Smooth muscle cell of the brain vasculature (primary cell): ENCODE data around the gene DIP2C.
"Not testable (repeated sequence)": the region's sequence is repeated elsewhere in the genome, so short reads cannot be mapped to it uniquely, and the experiment has no call there.

ENCODE experiments used
- DNase-seq: peaks from one replicate; pipeline ENCODE4 v3.0.0-alpha.2; 2012; ENCODE audit warnings: low read depth, low spot score

The DIP2C gene

DNA sequence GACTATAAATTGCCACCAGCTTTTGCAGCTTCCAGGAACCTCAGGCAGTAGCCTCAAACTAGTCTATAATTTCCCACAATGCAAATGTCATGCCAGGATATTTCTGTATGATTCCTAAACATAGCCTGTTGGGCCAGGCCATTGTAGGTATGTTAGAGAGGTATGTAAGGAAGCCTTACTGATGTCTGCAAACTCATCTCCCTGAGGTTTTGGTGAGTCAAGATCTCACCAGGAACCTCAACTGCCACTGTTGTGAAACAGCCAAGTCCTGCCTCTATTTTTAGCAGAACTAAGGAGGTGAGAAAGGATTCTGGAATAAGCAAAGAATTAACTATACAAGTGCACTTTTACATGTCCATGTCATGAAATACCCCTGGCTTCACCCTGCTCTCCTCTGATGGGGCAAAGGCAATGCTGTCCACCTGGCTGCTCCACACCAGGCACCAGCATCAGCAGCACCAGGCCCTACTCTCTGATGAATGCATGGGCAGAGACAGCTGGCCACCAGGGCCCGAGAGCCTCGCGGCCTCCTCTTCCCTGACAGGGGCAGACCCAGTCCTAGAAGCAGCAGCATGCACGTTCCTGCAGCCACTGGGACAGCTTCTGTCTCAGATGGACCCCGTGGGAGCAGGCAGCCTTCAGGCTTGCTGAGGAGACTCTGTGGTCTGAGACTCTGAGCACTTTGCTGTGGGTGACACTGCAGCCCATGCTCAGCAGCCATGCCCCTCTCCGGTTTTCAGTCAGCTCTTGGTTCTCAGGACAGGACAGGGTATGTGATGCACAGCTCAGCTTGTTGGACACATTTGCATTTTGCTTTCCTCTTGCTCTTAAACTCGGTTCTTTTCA is 407.0 kb downstream of the DIP2C start:
- no peak for DNase-seq

DNA sequence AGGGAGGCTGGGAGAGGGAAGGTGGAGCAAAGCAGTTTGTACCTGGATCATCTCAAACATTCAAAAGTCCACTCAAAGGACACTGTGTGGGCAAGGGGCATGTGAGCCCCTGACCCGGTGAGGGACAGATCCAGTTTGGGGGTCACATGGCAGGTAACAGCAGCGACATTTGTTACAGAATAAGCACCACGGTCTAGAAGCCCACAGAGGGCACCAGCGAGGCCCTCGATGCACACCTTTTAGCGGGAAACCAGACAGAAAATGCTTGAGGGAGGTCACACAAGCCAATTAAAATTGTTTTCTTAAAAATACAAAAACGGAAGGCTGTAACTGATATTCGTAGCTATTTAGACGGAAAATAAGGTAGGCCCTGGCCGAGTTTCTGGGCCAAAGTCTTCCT is 409.8 kb downstream of the DIP2C start:
- DNase-seq: no peak

DNA sequence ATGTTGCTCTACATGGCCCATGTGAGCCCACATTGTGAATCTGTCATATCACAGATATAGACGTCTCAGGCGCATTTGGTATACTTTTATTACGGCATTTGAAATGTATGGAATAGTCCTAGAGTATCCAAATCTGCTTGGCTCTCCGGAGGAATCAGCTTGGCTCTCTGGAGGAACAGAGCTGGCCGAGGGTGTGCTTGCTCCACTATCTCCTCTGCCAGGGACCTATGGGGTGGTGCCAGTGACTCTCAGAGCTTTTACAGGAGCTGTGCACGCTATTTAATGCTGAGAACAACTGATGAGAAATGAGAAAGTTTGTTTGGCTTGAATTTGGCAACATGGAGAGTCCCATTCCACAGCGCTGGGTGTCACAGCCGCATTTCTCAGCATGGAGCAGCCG is 410.2 kb downstream of the DIP2C start:
- no peak for DNase-seq

DNA sequence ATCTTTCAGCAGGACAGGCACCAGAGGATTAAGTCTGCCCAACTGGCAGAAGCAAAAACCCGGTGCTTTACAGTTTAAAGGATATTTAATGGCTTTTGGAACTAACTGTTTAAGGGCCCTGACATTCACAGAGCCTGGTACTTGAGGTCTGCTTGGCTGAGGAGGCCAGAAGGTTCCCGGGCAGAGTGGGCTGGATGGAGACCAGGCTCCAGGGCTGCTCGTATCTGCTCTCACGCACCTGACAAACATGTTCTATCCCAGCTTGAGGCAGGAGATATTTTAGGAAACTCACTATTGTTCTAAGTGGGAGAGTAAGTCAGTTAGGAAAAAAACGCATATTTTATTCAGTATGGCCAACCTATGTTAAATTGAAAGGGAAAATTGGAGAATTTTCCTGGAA is 410.8 kb downstream of the DIP2C start:
- DNase-seq: no peak

DNA sequence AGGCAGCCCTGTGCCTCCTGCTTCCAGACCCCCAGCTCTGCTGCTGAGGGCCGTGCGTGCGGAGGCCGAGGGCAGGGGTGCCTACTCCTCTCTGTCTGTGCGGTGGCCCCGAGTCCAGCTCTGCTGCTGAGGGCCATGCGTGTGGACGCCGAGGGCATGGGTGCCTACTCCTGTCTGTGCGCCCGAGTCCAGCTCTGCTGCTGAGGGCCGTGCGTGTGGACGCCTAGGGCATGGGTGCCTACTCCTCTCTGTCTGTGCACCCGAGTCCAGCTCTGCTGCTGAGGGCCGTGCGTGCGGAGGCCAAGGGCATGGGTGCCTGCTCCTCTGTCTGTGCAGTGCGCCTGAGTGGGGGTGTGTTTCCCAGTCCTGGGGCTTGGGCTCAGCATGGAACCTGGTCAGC is 411.5 kb downstream of the DIP2C start:
- DNase-seq: no peak

DNA sequence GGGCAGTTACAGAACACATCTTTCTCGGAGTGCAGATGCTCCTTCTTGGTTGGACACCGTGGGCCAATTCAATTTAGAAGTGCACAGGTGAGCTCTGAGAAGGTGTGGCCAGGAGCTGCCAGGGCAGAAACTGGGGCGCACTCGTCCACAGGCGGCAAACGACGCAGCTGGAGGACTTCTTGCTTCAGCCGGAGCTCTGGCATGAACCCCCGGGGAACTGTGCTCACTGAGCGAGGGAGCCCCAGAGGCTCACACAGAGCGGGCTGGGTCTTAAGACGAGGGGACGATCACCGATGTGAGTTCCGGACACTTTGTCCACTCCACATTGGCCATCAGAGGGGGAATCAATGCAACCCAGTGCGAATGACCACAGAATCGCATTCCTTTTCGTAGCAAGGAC is 413.8 kb downstream of the DIP2C start:
- no peak for DNase-seq

DNA sequence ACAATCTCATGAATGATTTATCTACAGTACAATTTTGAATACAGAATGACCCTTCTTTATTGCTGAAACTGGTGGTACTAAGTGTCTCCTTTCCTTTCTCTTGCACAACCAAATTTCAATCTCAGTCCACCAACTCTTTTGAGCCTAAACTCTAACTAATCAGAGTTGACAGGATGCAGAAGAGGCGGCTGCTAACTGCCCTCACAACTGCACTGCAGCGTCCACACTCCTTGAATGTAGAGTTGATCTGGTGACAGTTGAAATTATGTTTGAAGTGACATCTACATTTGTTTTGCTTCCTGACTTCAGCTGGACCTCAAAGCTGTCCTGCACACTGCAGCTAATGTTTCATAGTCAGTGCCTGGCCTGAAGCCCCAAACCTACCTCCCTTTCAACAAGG is 414.6 kb downstream of the DIP2C start:
- DNase-seq: no peak

DNA sequence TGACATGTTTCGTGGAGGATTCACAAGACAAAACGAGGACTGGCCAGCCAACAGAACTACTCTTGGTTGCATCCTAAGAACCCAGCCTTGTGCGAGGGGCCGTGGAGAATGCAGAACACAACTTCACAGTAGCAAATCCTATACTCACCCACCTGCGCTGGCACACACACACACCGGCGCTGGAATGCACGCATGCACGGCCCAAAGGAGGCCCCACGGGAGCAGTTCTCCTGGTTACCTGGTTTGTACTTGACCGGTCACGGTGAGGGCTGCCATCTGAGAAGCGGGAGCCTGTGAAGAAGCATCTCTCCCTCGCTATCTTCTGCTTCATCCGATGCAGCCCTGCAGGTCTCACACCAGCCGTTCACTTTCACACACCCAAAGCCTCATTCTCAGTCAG is 416.4 kb downstream of the DIP2C start:
- no peak for DNase-seq

DNA sequence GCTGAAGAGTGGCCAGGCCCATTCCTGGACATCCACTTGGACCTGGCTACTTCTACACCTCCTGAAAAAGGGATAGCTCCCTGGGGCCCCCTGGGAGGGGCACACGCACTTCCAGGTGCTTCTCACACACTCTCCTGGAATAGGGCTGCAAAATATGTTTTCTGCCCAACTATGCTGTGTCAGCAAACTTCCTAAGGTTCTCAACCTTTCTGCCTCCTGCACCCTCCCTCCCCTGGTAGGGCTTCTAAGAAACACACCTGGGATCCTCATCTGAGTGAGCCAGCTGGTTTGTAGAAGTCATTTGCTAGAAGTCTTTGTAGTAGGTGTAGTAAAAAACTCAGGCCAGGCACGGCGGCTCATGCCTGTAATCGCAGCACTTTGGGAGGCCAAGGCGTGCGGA is 417.7 kb downstream of the DIP2C start:
- no peak for DNase-seq

DNA sequence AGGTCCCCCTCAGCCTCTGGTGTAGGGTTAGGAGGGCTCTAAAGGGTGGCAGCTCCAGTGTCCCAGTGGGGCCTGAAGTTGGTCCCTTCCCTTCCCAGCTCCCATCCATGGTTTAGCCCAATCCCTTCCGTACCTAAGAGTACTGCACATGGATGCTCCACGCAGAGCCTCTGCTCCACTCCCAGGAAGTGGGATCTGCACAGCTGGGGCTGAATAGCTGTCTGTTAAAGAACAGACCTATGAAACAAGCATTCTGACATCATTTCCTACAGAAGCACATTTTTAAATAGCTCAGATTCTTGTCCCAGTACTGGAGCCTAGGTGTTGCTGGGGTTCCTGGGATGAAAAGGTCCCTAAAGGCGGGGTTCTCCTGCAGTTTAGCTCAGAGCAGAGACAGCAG is 418.3 kb downstream of the DIP2C start:
- no peak for DNase-seq

DNA sequence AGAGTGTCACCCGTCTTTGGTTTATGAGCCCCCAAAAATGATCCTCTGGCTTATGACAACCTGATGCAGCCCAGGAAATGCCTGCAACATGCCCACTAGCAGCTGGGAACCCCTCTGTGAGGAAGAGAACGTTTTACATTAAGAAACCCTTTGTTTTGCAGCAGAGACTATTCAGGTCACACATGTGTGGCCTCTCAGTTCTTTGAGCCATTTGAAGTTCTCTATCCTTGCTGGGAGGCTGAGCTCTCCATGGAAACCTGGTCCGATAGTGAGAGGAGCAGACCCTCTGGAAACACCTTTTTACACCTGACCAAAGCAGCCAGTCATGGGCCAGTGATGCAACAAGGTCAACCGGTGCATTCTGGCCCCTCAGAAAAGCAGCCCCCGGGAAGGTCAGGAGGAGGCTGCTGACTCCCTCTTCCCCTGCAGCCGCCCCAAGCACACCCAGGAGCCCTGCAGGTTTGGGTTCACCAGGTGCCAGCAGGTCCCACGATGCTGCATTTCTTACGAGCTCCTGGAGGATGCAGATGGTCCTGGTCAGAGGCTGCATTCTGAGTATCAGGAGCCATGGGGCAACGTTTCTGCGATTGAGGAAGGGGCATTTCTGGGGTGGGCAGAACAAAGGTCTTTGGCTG is 419.9 kb downstream of the DIP2C start:
- no peak for DNase-seq

DNA sequence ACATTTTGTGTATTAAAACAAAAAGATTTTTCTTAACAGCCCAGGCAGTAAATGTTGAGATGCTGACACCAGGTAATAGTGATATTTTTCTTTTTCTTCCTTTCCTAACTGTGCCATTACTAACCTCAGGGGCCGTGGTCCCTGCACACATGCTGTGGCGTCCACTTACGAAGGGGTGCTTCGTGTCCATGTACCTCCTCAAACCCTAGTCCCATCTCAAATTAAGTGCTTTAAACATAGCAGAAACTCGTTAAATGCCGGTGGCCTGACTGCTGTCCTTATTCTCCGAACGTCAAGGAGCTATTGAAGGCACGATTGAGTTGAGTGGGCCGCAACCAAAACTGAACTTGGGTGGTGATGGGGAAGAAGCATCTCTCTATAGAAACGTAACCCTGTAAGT is 421.8 kb downstream of the DIP2C start:
- no peak for DNase-seq

DNA sequence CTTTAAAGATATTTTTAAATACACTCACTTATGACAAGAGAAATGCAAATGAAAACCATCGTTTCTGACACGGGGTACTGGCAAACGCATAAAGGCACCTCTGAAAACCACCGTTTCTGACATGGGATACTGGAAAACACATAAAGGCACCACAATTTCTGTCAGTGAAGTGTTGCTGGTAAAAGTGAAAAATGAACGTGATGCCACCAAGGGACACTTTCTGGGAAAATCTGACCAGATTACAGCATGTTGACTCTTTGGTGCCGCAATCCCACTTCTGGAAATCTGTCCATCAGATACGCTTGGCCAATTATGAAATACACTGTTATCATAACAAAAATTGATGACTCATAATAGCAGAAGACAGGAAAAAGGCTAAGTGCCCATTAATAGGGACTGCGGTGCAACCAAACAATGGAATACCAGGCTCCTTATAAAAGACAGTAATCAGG is 422.5 kb downstream of the DIP2C start:
- no peak for DNase-seq

DNA sequence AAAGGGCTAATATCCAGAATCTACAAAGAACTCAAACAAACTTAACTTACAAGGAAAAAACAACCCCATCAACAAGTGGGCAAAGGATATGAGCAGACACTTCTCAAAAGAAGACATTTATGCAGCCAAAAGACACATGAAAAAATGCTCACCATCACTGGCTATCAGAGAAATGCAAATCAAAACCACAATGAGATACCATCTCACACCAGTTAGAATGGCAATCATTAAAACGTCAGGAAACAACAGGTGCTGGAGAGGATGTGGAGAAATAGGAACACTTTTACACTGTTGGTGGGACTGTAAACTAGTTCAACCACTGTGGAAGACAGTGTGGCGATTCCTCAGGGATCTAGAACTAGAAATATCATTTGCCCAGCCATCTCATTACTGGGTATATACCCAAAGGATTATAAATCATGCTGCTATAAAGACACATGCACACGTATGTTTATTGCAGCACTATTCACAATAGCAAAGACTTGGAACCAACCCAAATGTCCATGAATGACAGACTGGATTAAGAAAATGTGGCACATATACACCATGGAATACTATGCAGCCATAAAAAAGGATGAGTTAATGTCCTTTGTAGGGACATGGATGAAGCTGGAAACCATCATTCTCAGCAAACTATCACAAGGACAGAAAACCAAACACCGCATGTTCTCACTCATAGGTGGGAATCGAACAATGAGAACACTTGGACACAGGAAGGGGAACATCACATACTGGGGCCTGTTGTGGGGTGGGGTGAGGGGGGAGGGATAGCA is 423.5 kb downstream of the DIP2C start:
- DNase-seq: not testable (repeated sequence)

DNA sequence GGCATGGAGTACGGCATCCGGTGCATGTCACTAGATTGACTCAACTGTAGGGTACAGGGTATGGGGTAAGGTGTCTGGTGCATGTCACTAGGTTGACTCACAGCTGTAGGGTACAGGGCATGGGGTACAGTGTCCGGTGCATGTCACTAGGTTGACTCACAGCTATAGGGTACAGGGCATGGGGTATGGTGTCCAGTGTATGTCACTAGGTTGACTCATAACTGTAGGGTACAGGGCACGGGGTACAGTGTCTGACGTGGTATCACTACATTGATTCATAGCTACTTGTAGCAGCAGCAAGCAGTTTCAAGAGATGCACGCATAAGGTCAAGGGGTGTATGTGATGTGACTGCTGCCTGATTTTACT is 424.4 kb downstream of the DIP2C start:
- DNase-seq: not testable (repeated sequence)

DNA sequence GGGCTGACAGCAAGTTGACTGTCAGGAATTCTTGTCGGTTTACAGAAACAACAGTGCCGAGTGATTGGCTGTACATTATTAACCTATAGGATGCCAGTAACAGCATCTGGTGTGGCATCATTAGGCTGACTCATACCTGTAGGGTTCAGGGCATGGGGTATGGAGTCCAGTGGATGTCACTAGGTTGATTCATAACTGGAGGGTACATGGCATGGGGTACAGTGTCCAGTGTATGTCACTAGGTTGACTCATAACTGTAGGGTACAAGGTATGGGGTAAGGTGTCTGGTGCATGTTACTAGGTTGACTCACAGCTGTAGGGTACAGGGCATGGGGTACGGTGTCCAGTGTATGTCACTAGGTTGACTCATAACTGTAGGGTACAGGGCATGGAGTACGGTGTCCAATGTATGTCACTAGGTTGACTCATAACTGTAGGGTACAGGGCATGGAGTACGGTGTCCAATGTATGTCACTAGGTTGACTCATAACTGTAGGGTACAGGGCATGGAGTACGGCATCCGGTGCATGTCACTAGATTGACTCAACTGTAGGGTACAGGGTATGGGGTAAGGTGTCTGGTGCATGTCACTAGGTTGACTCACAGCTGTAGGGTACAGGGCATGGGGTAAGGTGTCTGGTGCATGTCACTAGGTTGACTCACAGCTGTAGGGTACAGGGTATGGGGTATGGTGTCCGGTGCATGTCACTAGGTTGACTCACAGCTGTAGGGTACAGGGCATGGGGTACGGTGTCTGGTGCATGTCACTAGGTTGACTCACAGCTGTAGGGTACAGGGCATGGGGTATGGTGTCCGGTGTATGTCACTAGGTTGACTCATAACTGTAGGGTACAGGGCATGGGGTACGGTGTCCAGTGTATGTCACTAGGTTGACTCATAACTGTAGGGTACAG is 425.1 kb downstream of the DIP2C start:
- DNase-seq: not testable (repeated sequence)

DNA sequence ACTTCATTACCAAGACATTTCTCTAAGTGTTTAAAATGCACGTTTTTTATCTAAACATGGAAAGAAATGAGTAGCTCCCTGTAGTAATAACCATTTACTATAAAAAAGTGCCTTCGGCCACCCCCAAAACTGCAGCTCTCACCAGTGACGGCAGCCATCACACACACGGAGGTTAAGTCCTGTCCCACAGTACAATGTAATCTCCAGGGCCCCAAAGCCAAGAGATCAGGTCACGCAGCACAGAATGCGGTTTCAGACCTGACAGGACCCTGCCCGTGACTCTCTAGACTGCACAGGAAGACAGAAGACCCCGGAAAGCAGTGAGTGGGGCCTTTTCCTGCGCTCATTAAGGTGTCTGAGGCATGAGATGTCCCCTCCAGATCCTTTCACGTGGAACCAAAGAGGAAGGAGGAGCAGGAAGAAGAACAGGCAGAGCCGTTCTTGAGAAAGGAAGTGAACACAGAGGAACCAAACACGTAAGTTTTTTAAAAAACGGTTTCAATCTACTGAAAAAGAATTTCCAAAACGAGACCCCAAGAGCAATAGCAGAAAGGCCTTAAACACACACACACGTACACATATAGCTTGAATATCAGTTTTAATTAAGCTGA is 428.5 kb downstream of the DIP2C start:
- DNase-seq: no peak

DNA sequence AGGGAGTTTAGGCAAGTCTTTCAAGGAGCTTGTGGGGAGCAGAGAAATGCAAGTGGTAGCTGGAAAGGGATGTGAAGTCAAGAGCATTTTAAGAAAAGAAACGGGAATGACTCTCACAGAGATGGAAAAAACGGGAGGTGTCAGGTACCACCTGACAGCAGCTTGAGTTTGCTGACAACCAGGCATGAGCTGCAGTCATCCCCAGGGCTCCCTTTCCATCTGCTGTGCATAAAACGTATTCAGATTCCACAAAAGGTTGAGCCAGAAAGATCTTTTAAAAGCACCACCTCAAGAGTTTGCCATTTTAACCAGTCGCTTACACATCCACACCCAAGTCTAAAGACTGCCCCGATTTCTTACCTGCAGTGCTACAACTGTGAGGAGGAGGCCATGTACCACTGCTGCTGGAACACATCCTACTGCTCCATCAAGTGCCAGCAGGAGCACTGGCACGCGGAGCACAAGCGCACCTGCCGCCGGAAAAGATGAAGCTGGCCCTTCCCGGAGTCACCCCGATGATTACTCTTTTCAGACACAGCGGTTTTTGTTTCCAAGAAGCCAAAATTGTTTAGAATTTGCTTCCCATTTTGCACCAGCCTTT is 437.4 kb downstream of the DIP2C start:
- no peak for DNase-seq

DNA sequence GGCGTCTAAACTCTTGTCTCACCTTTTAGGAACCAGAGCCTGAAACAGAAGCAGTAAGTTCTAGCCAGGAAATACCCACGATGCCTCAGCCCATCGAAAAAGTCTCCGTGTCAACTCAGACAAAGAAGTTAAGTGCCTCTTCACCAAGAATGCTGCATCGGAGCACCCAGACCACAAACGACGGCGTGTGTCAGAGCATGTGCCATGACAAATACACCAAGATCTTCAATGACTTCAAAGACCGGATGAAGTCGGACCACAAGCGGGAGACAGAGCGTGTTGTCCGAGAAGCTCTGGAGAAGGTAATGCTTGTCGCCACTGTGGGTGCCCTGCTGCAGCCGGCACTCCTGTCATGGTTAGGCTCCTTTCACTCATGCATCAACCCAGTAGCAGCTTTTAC is 441.2 kb downstream of the DIP2C start:
- no peak for DNase-seq

DNA sequence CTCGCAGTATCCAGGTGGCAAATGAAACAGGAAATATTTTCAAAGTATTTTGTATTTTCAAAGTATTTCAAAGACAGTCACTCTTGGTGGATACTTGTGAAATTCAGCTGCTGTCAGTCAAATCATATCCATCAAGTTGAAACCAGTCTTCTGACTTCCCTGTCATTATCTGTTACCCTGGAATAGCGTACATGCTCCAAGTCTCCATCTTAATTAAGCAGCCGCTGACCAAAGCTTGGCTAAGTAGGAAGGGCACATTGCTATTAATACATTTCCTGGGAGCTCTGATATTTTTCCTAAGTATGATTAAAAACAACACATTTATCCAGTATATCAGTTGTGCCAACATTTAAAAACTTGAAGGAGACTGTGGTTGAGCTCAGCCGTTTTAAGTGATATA is 442.0 kb downstream of the DIP2C start:
- DNase-seq: no peak

DNA sequence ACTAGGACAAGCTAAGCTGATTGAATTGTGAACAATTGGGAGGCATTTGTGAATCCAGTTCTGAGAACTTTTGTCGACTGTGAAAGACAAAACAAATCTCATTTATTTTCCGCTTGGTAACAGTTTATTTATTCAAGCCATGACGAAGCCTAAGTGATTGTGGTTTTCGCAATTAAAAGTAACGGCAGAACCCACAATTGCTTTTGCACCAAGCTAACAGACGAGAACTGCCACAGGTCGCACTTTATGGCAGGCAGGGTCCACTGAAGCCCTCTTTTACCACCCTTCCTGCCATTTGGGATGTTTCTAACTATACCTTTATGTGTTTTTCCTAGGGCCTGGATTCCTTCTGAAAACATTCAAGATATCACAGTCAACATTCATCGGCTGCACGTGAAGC is 443.0 kb downstream of the DIP2C start:
- no peak for DNase-seq
